Embryonic facial prominence (tissue), 1 donor: ENCODE data around the gene NKD1.

ENCODE experiments used
- DNase-seq: peaks from one replicate; pipeline ENCODE4 v3.0.0-alpha.2; 2016; ENCODE audit errors: extremely low spot score

Gene NKD1

DNA sequence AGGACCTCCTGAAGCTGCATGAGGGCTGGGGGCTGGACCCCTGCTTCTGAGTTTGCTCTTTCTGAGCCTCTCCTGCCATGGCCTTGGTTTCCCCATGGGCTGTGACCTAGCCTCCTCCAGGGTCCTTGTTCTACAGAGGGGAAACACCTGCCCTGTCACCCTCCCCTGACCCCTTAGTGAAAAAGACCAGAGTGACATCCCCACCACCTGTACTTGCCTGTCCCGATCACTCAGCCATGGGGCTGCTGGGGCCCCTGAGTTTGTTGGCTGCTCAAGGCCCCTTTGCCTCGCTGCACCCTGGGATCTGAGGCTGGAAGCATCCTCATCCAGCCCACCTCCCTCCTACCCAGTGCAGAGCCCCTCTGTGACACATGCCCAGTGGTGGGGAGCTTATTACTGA, 146.0 kb downstream of the NKD1 start:
- DNase-seq: no peak

DNA sequence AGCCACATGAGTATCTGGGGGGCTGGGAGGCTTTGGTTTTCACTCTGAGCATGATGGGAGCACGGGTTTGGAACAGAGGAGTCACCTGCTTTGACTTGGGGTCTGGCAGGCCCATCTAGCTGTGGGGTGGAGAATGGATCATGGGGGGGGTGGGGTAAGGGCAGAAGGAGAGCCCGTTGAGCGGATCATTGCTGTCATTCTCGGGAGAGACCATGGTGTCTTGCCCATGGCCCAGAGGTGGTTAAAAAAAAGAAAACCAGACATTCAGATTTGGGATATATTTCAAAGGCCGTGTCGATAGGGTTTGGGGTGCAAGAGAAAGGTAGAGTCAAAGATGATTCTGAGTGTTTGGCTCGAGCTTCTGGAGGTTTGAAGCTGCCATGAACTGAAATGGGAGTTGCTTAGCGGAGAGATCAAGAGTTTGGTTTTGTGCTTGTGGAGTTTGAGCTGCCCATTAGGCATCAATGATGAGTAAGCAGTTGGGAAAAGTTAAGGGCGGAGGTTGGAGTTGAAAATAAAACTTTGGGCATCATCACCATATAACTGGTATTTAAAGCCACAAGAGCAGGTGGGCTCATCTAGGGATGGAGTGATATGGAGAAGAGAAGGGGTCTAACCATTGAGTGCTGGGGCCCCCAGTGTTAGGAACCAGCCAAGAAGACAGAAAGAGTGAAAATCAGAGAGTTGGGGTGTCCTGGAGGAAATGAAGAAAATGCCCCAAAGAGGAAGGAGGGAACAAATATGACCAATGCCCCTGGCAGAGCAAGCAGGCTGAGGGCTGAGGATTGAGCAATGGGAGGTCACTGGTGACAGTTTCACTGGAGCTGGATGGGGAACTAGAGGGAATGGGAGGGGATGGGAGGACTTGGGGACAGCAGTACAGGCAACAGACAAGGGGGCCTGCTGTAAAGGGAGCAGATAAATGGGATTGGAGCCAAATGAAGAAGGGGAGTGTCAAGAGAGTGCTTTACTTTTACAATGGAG, 147.1 kb downstream of the NKD1 start:
- no peak for DNase-seq

- DNase-seq: no peak
Observed at GRCh38 chr16:50696126-50696525, 147.9 kb downstream of the NKD1 start.

DNA sequence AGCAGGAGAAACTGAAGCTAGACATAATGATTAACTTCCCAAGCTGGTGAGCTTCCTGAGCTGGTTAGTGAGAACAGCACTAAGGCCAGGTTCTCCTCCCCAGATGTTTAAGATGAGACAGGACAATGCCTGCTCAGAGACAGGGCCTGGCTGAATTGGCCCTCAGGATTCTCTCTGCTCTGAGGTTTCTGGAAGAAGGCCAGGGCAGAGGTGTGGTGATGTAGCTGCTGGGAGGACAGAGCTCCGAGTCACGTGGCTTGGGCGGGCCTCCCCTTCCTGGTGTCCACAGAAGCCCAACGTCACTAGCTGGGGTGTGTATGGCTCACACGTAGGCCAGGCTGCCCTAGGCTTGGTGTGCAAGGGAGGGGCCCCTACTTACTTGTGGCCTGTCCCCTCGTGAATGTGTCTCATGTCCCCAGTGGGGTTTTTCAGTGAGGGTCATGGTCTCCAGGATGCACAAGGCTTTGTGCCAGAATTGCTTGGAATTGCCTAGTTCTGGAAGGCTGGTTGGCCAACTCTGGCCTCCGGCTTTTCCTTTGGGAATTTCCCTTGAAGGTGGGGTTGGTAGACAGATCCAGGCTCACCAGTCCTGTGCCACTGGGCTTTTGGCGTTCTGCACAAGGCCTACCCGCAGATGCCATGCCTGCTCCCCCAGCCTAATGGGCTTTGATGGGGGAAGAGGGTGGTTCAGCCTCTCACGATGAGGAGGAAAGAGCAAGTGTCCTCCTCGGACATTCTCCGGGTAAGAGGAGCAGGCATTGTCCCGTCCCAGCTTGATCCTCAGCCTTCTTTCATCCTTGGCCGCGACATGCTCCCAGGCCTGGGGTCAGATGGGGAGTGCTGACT, 148.6 kb downstream of the NKD1 start:
- DNase-seq: no peak

GRCh38 chr16:50697421-50697715, 149.2 kb downstream of the NKD1 start:
- DNase-seq: no peak

GRCh38 chr16:50697881-50698767, 149.9 kb downstream of the NKD1 start:
- DNase-seq: no peak
